Dendritic cell treated with granulocyte-macrophage colony-stimulating factor and Interleukin-4, amounts not matched to agents 40 ng/mL and 50 ng/mL, for 4 days (primary cell): ENCODE data around the gene DNMT3A.

ENCODE experiments used
- H3K27ac Mint-ChIP-seq: one replicate; pipeline ENCODE4 v1.8.0; 2022; ENCODE audit warnings: mild to moderate bottlenecking, mixed read lengths
- H3K27me3 Mint-ChIP-seq: one replicate; pipeline ENCODE4 v1.8.0; 2022; ENCODE audit warnings: mild to moderate bottlenecking, mixed read lengths
- H3K36me3 Mint-ChIP-seq: one replicate; pipeline ENCODE4 v1.8.0; 2022; ENCODE audit warnings: low read depth, mixed read lengths
- H3K4me1 Mint-ChIP-seq: one replicate; pipeline ENCODE4 v1.8.0; 2022; ENCODE audit warnings: low read depth, mixed read lengths
- H3K4me3 Mint-ChIP-seq: one replicate; pipeline ENCODE4 v1.8.0; 2022; ENCODE audit warnings: mild to moderate bottlenecking, moderate library complexity, mixed read lengths
- H3K9me3 Mint-ChIP-seq: one replicate; pipeline ENCODE4 v1.8.0; 2022; ENCODE audit warnings: mixed read lengths
- intact Hi-C: fragments of 100-400 bp; cut with micrococcal nuclease; formaldehyde crosslinking; loops from one replicate; pipeline ENCODE4 v1.15.0; 2022

DNMT3A gene

GRCh38 chr2:25259737-25260124 lies 82.0 kb downstream of the DNMT3A start:
- Mint-ChIP-seq H3K9me3 (no peaks in the 10 kb centered on the region), H3K27me3 (no peaks in the 10 kb centered on the region), H3K4me1 (peaks cover 28% of the 10 kb centered on the region), H3K4me3 (no peak overlapping the region), H3K36me3 (peaks cover 83% of the 10 kb centered on the region), H3K27ac (no peak overlapping the region)
- intact Hi-C loops: no loop called here

GRCh38 chr2:25258847-25259736 lies 82.6 kb downstream of the DNMT3A start:
- Mint-ChIP-seq H3K4me3 (no peak overlapping the region), H3K27ac (peak overlapping the region; percentile 16), H3K36me3 (peaks cover 83% of the 10 kb centered on the region)

GRCh38 chr2:25257931-25258846 lies 83.5 kb downstream of the DNMT3A start:
- Mint-ChIP-seq H3K36me3 (peaks cover 82% of the 10 kb centered on the region), H3K27ac (peak overlapping the region; percentile 16), H3K4me3 (no peak overlapping the region), H3K27me3 (peaks cover 1% of the 10 kb centered on the region), H3K4me1 (peaks cover 31% of the 10 kb centered on the region), H3K9me3 (no peaks in the 10 kb centered on the region)
- intact Hi-C loops: no loop called here

More at GRCh38 chr2:25258847-25259736, 82.6 kb downstream of the DNMT3A start:
- intact Hi-C loops: no loop called here
- no peaks in the 10 kb centered on the region for H3K9me3 Mint-ChIP-seq
- peaks cover 28% of the 10 kb centered on the region for H3K4me1 Mint-ChIP-seq
- no peaks in the 10 kb centered on the region for H3K27me3 Mint-ChIP-seq

GRCh38 chr2:25257032-25257552 lies 84.6 kb downstream of the DNMT3A start:
- Mint-ChIP-seq H3K27me3 (peaks cover 7% of the 10 kb centered on the region), H3K4me3 (no peak overlapping the region), H3K36me3 (peaks cover 80% of the 10 kb centered on the region), H3K4me1 (peaks cover 32% of the 10 kb centered on the region), H3K27ac (no peak overlapping the region), H3K9me3 (no peaks in the 10 kb centered on the region)
- intact Hi-C loops: no loop called here

- Mint-ChIP-seq H3K9me3 (no peaks in the 10 kb centered on the region), H3K4me1 (peaks cover 32% of the 10 kb centered on the region), H3K27ac (peak overlapping the region; percentile 10), H3K36me3 (peaks cover 74% of the 10 kb centered on the region), H3K27me3 (peaks cover 8% of the 10 kb centered on the region), H3K4me3 (no peak overlapping the region)
- intact Hi-C loops: no loop called here
These were observed 85.2 kb downstream of the DNMT3A start for GRCh38 chr2:25256488-25256875.

GRCh38 chr2:25255745-25256487 lies 85.8 kb downstream of the DNMT3A start:
- peaks cover 11% of the 10 kb centered on the region for H3K27me3 Mint-ChIP-seq
- H3K4me1 Mint-ChIP-seq: peaks cover 32% of the 10 kb centered on the region
- H3K36me3 Mint-ChIP-seq: peaks cover 73% of the 10 kb centered on the region
- H3K9me3 Mint-ChIP-seq: no peaks in the 10 kb centered on the region
- intact Hi-C loops: no loop called here
- H3K27ac Mint-ChIP-seq: peak overlapping the region; percentile 10
- no peak overlapping the region for H3K4me3 Mint-ChIP-seq

- peaks cover 63% of the 10 kb centered on the region for H3K36me3 Mint-ChIP-seq
- no peak overlapping the region for H3K27ac Mint-ChIP-seq
- peaks cover 14% of the 10 kb centered on the region for H3K27me3 Mint-ChIP-seq
- no peaks in the 10 kb centered on the region for H3K9me3 Mint-ChIP-seq
- H3K4me3 Mint-ChIP-seq: no peak overlapping the region
- H3K4me1 Mint-ChIP-seq: peaks cover 32% of the 10 kb centered on the region
- intact Hi-C loops: no loop called here
These were observed 86.8 kb downstream of the DNMT3A start for GRCh38 chr2:25254961-25255360.

- Mint-ChIP-seq H3K27me3 (peaks cover 14% of the 10 kb centered on the region), H3K27ac (peak overlapping the region; percentile 51), H3K9me3 (no peaks in the 10 kb centered on the region), H3K36me3 (peaks cover 61% of the 10 kb centered on the region), H3K4me3 (no peak overlapping the region), H3K4me1 (peaks cover 25% of the 10 kb centered on the region)
- intact Hi-C loops: no loop called here
These were observed 88.5 kb downstream of the DNMT3A start for GRCh38 chr2:25253153-25253626.

GRCh38 chr2:25252291-25253152 lies 89.2 kb downstream of the DNMT3A start:
- Mint-ChIP-seq H3K4me3 (peak overlapping the region; percentile 67), H3K27ac (peak overlapping the region; percentile 51), H3K27me3 (peaks cover 14% of the 10 kb centered on the region), H3K4me1 (peaks cover 25% of the 10 kb centered on the region), H3K36me3 (peaks cover 61% of the 10 kb centered on the region), H3K9me3 (no peaks in the 10 kb centered on the region)
- intact Hi-C loops: no loop called here

GRCh38 chr2:25251422-25252273 lies 90.1 kb downstream of the DNMT3A start:
- Mint-ChIP-seq H3K27me3 (peaks cover 14% of the 10 kb centered on the region), H3K27ac (peak overlapping the region; percentile 69), H3K4me3 (peak overlapping the region; percentile 67), H3K4me1 (peaks cover 19% of the 10 kb centered on the region), H3K36me3 (peaks cover 68% of the 10 kb centered on the region), H3K9me3 (no peaks in the 10 kb centered on the region)
- intact Hi-C loops: no loop called here

GRCh38 chr2:25251071-25251421 lies 90.7 kb downstream of the DNMT3A start:
- peaks cover 14% of the 10 kb centered on the region for H3K27me3 Mint-ChIP-seq
- H3K9me3 Mint-ChIP-seq: no peaks in the 10 kb centered on the region
- intact Hi-C loops: no loop called here
- H3K4me3 Mint-ChIP-seq: no peak overlapping the region
- peaks cover 13% of the 10 kb centered on the region for H3K4me1 Mint-ChIP-seq
- H3K36me3 Mint-ChIP-seq: peaks cover 69% of the 10 kb centered on the region
- peak overlapping the region; percentile 69 for H3K27ac Mint-ChIP-seq
